GM12878 (cell line): ENCODE data around the gene RECQL5. TPM values are rescaled to one million over a fixed set of nuclear protein-coding genes. Genes with fewer than 3 reads are reported as not detected.

Experiments used
- PAX8 ChIP-seq: fragments of 450-650 bp; IDR thresholded peaks from 2 replicates; pipeline ENCODE4 v1.6.1; 2017; ENCODE audit warnings: mild to moderate bottlenecking, moderate library complexity
- polyA plus RNA-seq, 11 experiments: library from polyadenylated mRNA; depleted of rRNA in 4 of 11; unstranded in 6 of 11; stranded (reverse) in 5 of 11; fragments of >200 nt; fragmentation: Nextera tagmentation in 4 of 11; fragmentation: Illumina TruSeq in 1 of 11; extraction: Ambion mirVana in 4 of 11; extraction: Trizol in 1 of 11; gene quantifications; 1 replicate in 1 of 11; 2 replicates in 10 of 11; pipeline versions ENCODE4 v1.2.1 to v1.2.3, GENCODE V29; 2011 to 2016; ENCODE audit warnings: inconsistent platforms in 2 of 11, missing spikeins in 2 of 11, low read depth in 1 of 11
- total RNA-seq, 4 experiments: library from RNA; depleted of rRNA in 3 of 4; stranded (reverse); fragments of >200 nt in 3 of 4; fragmentation: Illumina TruSeq in 1 of 4; extraction: Trizol in 1 of 4; gene quantifications; 2 replicates each; pipeline versions ENCODE4 v1.2.1 to v1.2.3, GENCODE V29; 2013 to 2021
- TF ChIP-seq, protein P1 (sequence below): IDR thresholded peaks from 2 replicates; pipeline ENCODE4 v1.6.1; 2012; ENCODE audit warnings: improper control_type of control experiment, low read depth, low read length; ENCODE audit not compliant: insufficient replicate concordance
- TF ChIP-seq, protein P2 (sequence below): fragments of 450-650 bp; IDR thresholded peaks from 2 replicates; pipeline ENCODE4 v1.6.1; 2017; ENCODE audit warnings: borderline replicate concordance
- TF ChIP-seq, protein P3 (sequence below): fragments of 150-350 bp; IDR thresholded peaks from 2 replicates; pipeline ENCODE4 v1.6.1; 2014; ENCODE audit warnings: mild to moderate bottlenecking, low read depth, low read length
- TF ChIP-seq, protein P4 (sequence below): fragments of 450-650 bp; IDR thresholded peaks from 2 replicates; pipeline ENCODE4 v1.6.1; 2017; ENCODE audit warnings: antibody characterized with exemption, mild to moderate bottlenecking, moderate library complexity
- TF ChIP-seq, protein P5 (sequence below): IDR thresholded peaks from 2 replicates; pipeline ENCODE4 v1.6.1; 2012; ENCODE audit warnings: low read depth, low read length, improper control_type of control experiment

The RECQL5 gene
- total and polyA plus RNA-seq, 10 of the 15 experiments (the other 5 are each of a cell fraction or from before 2014, with no cell fraction given) = 3.6 to 30.6 (median 20.1) TPM

DNA sequence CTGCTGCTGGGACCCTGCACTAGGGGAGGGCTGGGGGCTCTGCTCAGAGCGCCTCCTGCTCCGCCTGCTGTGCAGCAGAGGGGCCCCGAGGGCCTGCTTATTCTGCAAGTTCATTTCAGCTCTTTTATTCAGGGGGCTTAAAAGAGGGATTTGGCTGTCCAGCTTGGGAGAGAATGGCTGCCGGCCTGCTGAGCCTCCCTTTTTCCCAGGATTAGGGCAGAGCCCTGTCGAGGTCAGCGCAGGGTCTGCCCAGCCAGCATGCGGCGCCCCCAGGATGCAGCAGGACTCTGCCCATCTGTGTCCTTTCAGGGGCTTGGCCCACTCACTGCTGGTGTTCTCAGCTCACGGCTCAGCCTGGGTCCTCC, 32.6 kb downstream of the RECQL5 start (continued):
- TF ChIP-seq, protein P1, sequence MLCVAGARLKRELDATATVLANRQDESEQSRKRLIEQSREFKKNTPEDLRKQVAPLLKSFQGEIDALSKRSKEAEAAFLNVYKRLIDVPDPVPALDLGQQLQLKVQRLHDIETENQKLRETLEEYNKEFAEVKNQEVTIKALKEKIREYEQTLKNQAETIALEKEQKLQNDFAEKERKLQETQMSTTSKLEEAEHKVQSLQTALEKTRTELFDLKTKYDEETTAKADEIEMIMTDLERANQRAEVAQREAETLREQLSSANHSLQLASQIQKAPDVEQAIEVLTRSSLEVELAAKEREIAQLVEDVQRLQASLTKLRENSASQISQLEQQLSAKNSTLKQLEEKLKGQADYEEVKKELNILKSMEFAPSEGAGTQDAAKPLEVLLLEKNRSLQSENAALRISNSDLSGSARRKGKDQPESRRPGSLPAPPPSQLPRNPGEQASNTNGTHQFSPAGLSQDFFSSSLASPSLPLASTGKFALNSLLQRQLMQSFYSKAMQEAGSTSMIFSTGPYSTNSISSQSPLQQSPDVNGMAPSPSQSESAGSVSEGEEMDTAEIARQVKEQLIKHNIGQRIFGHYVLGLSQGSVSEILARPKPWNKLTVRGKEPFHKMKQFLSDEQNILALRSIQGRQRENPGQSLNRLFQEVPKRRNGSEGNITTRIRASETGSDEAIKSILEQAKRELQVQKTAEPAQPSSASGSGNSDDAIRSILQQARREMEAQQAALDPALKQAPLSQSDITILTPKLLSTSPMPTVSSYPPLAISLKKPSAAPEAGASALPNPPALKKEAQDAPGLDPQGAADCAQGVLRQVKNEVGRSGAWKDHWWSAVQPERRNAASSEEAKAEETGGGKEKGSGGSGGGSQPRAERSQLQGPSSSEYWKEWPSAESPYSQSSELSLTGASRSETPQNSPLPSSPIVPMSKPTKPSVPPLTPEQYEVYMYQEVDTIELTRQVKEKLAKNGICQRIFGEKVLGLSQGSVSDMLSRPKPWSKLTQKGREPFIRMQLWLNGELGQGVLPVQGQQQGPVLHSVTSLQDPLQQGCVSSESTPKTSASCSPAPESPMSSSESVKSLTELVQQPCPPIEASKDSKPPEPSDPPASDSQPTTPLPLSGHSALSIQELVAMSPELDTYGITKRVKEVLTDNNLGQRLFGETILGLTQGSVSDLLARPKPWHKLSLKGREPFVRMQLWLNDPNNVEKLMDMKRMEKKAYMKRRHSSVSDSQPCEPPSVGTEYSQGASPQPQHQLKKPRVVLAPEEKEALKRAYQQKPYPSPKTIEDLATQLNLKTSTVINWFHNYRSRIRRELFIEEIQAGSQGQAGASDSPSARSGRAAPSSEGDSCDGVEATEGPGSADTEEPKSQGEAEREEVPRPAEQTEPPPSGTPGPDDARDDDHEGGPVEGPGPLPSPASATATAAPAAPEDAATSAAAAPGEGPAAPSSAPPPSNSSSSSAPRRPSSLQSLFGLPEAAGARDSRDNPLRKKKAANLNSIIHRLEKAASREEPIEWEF = no peak
- TF ChIP-seq, protein P2, sequence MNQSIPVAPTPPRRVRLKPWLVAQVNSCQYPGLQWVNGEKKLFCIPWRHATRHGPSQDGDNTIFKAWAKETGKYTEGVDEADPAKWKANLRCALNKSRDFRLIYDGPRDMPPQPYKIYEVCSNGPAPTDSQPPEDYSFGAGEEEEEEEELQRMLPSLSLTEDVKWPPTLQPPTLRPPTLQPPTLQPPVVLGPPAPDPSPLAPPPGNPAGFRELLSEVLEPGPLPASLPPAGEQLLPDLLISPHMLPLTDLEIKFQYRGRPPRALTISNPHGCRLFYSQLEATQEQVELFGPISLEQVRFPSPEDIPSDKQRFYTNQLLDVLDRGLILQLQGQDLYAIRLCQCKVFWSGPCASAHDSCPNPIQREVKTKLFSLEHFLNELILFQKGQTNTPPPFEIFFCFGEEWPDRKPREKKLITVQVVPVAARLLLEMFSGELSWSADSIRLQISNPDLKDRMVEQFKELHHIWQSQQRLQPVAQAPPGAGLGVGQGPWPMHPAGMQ = no peak
- no peak for TF ChIP-seq PAX8
- TF ChIP-seq, protein P3, sequence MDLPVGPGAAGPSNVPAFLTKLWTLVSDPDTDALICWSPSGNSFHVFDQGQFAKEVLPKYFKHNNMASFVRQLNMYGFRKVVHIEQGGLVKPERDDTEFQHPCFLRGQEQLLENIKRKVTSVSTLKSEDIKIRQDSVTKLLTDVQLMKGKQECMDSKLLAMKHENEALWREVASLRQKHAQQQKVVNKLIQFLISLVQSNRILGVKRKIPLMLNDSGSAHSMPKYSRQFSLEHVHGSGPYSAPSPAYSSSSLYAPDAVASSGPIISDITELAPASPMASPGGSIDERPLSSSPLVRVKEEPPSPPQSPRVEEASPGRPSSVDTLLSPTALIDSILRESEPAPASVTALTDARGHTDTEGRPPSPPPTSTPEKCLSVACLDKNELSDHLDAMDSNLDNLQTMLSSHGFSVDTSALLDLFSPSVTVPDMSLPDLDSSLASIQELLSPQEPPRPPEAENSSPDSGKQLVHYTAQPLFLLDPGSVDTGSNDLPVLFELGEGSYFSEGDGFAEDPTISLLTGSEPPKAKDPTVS = no peak
- TF ChIP-seq, protein P4, sequence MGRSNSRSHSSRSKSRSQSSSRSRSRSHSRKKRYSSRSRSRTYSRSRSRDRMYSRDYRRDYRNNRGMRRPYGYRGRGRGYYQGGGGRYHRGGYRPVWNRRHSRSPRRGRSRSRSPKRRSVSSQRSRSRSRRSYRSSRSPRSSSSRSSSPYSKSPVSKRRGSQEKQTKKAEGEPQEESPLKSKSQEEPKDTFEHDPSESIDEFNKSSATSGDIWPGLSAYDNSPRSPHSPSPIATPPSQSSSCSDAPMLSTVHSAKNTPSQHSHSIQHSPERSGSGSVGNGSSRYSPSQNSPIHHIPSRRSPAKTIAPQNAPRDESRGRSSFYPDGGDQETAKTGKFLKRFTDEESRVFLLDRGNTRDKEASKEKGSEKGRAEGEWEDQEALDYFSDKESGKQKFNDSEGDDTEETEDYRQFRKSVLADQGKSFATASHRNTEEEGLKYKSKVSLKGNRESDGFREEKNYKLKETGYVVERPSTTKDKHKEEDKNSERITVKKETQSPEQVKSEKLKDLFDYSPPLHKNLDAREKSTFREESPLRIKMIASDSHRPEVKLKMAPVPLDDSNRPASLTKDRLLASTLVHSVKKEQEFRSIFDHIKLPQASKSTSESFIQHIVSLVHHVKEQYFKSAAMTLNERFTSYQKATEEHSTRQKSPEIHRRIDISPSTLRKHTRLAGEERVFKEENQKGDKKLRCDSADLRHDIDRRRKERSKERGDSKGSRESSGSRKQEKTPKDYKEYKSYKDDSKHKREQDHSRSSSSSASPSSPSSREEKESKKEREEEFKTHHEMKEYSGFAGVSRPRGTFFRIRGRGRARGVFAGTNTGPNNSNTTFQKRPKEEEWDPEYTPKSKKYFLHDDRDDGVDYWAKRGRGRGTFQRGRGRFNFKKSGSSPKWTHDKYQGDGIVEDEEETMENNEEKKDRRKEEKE = no peak
- TF ChIP-seq, protein P5, sequence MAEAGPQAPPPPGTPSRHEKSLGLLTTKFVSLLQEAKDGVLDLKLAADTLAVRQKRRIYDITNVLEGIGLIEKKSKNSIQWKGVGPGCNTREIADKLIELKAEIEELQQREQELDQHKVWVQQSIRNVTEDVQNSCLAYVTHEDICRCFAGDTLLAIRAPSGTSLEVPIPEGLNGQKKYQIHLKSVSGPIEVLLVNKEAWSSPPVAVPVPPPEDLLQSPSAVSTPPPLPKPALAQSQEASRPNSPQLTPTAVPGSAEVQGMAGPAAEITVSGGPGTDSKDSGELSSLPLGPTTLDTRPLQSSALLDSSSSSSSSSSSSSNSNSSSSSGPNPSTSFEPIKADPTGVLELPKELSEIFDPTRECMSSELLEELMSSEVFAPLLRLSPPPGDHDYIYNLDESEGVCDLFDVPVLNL = no peak
